Calu3 (cell line): Measurements from ENCODE around the gene IFI44L. TPM values are rescaled to one million over a fixed set of nuclear protein-coding genes. Genes with fewer than 3 reads are reported as not detected.

ENCODE experiments used
- BruUV-seq: library from RNA; stranded (reverse); fragments of 400-500 nt; replicated peaks from 2 replicates; lab custom pipeline; 2021; lab: Mats Ljungman, UMichigan
- CTCF ChIA-PET: fragments of 300-600 bp; sonication (Branson Sonifier 250); formaldehyde crosslinking; loops from one replicate; lab custom pipeline; 2022; ENCODE audit warnings: antibody characterized with exemption; lab: Charles Lee
- DNase-seq: peaks from one replicate; pipeline ENCODE4 v3.0.0; 2022
- H3K27ac Mint-ChIP-seq: one replicate; pipeline ENCODE4 v1.8.0; 2022; ENCODE audit warnings: mixed read lengths; ENCODE audit not compliant: unreplicated experiment
- H3K27me3 Mint-ChIP-seq: one replicate; pipeline ENCODE4 v1.8.0; 2022; ENCODE audit warnings: mixed read lengths; ENCODE audit not compliant: unreplicated experiment
- H3K36me3 Mint-ChIP-seq: one replicate; pipeline ENCODE4 v1.8.0; 2022; ENCODE audit warnings: mild to moderate bottlenecking, moderate library complexity, mixed read lengths; ENCODE audit not compliant: insufficient read depth, unreplicated experiment
- H3K4me1 Mint-ChIP-seq: one replicate; pipeline ENCODE4 v1.8.0; 2022; ENCODE audit warnings: mild to moderate bottlenecking, low read depth, mixed read lengths; ENCODE audit not compliant: unreplicated experiment
- H3K4me3 Mint-ChIP-seq: one replicate; pipeline ENCODE4 v1.8.0; 2022; ENCODE audit warnings: mild to moderate bottlenecking, low read depth, moderate library complexity, mixed read lengths; ENCODE audit not compliant: unreplicated experiment
- H3K9me3 Mint-ChIP-seq: one replicate; pipeline ENCODE4 v1.8.0; 2022; ENCODE audit warnings: low read depth, mixed read lengths; ENCODE audit not compliant: unreplicated experiment
- intact Hi-C: fragments of 100-400 bp; cut with micrococcal nuclease; formaldehyde crosslinking; loops from one replicate; pipeline ENCODE4 v1.10.0; 2022; ENCODE audit not compliant: unreplicated experiment
- total RNA-seq: library from RNA; stranded (reverse); gene quantifications from 2 replicates; pipeline ENCODE4 v1.2.3, GENCODE V29; 2022
- TF ChIP-seq, protein P1 (sequence below): fragments of 200-600 bp; IDR thresholded peaks from one replicate; pipeline ENCODE4 v1.8.0; 2022; ENCODE audit warnings: antibody characterized with exemption; ENCODE audit not compliant: unreplicated experiment

IFI44L gene
- total RNA-seq, 1 experiment from 2014 or later: 82.0 TPM

- TF ChIP-seq, protein P1, sequence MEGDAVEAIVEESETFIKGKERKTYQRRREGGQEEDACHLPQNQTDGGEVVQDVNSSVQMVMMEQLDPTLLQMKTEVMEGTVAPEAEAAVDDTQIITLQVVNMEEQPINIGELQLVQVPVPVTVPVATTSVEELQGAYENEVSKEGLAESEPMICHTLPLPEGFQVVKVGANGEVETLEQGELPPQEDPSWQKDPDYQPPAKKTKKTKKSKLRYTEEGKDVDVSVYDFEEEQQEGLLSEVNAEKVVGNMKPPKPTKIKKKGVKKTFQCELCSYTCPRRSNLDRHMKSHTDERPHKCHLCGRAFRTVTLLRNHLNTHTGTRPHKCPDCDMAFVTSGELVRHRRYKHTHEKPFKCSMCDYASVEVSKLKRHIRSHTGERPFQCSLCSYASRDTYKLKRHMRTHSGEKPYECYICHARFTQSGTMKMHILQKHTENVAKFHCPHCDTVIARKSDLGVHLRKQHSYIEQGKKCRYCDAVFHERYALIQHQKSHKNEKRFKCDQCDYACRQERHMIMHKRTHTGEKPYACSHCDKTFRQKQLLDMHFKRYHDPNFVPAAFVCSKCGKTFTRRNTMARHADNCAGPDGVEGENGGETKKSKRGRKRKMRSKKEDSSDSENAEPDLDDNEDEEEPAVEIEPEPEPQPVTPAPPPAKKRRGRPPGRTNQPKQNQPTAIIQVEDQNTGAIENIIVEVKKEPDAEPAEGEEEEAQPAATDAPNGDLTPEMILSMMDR: no peak
- H3K27me3 Mint-ChIP-seq: no peaks in the 10 kb centered on the region
- no peak overlapping the region for H3K4me3 Mint-ChIP-seq
- no peaks in the 10 kb centered on the region for H3K9me3 Mint-ChIP-seq
- intact Hi-C loops: loop anchor here (2.0 kb wide), 1 partner anchor 547 kb away; no protein-coding TSS in a partner anchor
- CTCF ChIA-PET: interaction anchor here (1.3 kb wide), 1 partner anchor 60 kb away, joined by 4 read pairs; no protein-coding TSS in a partner anchor
- H3K27ac Mint-ChIP-seq: no peak overlapping the region
- BruUV-seq: no TSS peak
- no peak for DNase-seq
- peaks cover 10% of the 10 kb centered on the region for H3K4me1 Mint-ChIP-seq
- no peaks in the 10 kb centered on the region for H3K36me3 Mint-ChIP-seq
Measured at GRCh38 chr1:78677788-78678187, 57.5 kb downstream of the IFI44L start.

- Mint-ChIP-seq H3K27me3 (no peaks in the 10 kb centered on the region), H3K9me3 (no peaks in the 10 kb centered on the region), H3K27ac (no peak overlapping the region), H3K36me3 (no peaks in the 10 kb centered on the region), H3K4me1 (peaks cover 10% of the 10 kb centered on the region), H3K4me3 (no peak overlapping the region)
- intact Hi-C loops: no loop called here
- CTCF ChIA-PET: interaction anchor here (1.3 kb wide), 1 partner anchor 61 kb away, joined by 4 read pairs; no protein-coding TSS in a partner anchor
- DNase-seq: no peak
- no TSS peak for BruUV-seq
- TF ChIP-seq, protein P1: no peak
Measured at GRCh38 chr1:78678324-78678723, 58.1 kb downstream of the IFI44L start.

DNA sequence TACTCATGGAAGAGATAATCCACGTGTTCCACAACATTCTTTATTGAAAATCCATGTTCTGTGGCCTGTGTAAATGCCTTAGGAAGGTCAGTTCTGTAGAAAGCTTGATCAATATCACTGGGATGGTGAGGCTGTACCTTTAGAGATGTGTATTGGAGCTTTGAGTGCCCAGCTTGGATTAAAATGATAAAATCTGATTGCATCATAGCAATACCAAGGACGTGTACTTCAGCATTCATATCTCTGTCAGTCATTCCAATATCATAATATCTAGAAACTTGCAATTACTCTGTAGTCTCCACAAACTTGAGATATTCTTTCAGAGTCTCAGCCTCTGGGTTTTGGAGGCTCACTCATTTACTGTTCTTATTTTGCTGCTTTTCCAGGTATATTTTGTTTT lies 61.0 kb downstream of the IFI44L start:
- intact Hi-C loops: no loop called here
- Mint-ChIP-seq H3K36me3 (no peaks in the 10 kb centered on the region), H3K4me1 (peaks cover 10% of the 10 kb centered on the region), H3K4me3 (no peak overlapping the region), H3K27me3 (no peaks in the 10 kb centered on the region), H3K27ac (no peak overlapping the region), H3K9me3 (no peaks in the 10 kb centered on the region)
- CTCF ChIA-PET: interaction anchor here (0.6 kb wide), 1 partner anchor 476 kb away, joined by 7 read pairs; no protein-coding TSS in a partner anchor
- BruUV-seq: no TSS peak
- no peak for DNase-seq
- TF ChIP-seq, protein P1: no peak

DNA sequence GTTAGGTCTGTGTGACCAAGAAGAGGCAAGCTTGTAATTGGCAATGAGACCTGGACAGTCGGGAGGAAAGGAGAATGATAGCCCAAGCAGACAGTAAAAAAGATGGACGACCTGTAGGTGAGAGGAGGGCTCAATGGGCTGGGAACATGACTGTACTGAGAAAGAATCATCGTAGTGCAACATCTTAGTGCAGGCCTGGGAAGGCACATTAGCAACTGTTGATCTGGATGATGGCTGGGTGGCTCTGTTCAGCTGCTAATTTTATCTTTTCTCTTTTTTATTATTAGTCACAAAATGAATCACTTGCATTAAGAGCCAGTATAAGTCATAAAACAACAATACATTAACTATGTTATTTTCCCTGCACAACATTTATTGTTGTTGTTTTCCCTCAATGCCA lies 62.2 kb downstream of the IFI44L start:
- intact Hi-C loops: no loop called here
- TF ChIP-seq, protein P1: no peak
- Mint-ChIP-seq H3K27me3 (no peaks in the 10 kb centered on the region), H3K4me1 (peaks cover 10% of the 10 kb centered on the region), H3K27ac (no peak overlapping the region), H3K9me3 (no peaks in the 10 kb centered on the region), H3K4me3 (no peak overlapping the region), H3K36me3 (no peaks in the 10 kb centered on the region)
- DNase-seq: no peak
- CTCF ChIA-PET: no interaction called here
- BruUV-seq: no TSS peak
